ENCODE results near the gene EPHA7.
A peak's percentile ranks its signal among the peaks of the same experiment; 100 is the strongest.

Gene EPHA7

GRCh38 chr6:93393554-93394074, 25.7 kb downstream of the EPHA7 start:
- DNase-seq (ENCODE audit: low read depth) = no peak

- DNase-seq (ENCODE audit: low read depth) = no peak
These were observed 26.6 kb downstream of the EPHA7 start for GRCh38 chr6:93392797-93393196.

DNA sequence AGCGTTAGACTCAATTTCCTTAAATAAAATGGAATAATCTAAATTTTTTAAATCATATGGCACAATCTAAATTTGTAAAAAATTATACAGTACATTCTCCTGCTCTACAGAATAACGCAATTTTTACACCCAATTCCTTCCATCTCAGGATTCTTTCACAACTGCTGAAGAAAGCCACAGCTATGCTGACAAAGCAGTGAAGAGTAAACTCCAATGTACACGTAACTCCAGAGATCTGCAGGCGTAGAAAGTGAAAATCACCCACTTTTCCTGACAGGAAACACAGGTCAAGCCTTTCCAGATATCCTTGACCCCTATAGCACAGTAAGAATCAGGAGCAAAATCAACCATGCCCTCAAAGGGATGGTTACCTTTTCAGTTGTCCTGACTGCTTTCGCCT, 27.4 kb downstream of the EPHA7 start:
- DNase-seq (ENCODE audit: low read depth) = peak; percentile 65

GRCh38 chr6:93389192-93389591, 30.2 kb downstream of the EPHA7 start:
- DNase-seq (ENCODE audit: low read depth) = no peak

DNA sequence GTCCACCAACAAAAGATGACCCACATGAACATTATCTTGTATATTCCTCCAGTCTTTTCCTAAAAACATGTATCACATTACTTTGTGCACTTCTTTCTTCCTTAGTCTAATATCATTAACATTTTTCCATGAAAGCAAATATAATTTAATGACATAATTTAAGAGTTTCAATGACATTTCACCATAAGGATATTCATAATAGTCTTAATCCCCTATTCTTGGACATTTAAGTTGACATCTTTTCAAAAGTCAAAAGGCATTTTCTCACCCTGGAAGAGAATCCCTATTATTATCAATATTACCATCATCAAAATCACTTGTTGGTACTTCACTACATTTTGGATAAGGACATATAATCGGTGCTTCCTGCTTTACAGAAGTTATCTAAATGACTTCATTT, 31.3 kb downstream of the EPHA7 start:
- DNase-seq (ENCODE audit: low read depth) = no peak

GRCh38 chr6:93376026-93376540, 43.3 kb downstream of the EPHA7 start:
- no peak for DNase-seq (ENCODE audit: low read depth)

DNA sequence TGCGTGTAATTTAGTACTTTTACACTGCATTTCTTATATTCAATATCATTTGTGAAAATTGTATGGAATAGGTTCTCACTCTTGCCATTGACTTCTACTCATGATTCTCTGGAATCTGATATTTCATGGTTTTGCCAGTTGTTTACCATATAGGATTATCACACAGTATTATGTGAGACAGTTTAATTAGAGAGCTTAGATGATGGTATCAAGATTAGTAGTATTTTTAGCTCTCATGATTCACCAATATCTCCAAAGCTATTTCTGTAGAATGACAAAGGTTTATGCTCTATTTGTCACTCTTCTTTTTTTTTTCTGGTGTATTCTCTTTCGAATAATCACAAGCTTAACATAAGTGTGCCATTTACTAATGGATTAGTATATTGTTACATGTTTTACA, 45.9 kb downstream of the EPHA7 start:
- DNase-seq (ENCODE audit: low read depth) = no peak

GRCh38 chr6:93371756-93372155, 47.6 kb downstream of the EPHA7 start:
- no peak for DNase-seq (ENCODE audit: low read depth)

- DNase-seq (ENCODE audit: low read depth) = no peak
These were observed 49.7 kb downstream of the EPHA7 start for GRCh38 chr6:93369586-93370134.

DNA sequence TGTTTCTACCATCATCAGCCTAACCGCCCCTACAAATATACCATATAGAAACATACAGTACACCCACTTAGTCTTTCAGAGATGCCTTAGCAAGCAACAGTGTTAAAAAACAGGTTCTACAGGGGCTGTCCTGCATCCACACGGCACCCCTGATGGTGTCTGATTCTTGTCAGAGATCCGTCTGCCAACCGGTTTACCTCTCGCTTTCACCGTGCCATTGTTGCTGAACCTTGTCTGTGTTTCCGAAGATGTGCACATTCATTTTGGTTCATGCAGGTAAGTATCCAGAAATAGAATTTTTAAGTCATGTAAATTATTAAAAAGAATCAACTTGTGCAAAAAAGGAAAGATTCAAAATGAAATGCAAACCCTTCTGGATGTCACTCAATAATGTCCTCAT, 52.9 kb downstream of the EPHA7 start:
- no peak for DNase-seq (ENCODE audit: low read depth)

GRCh38 chr6:93365445-93365844, 53.9 kb downstream of the EPHA7 start:
- DNase-seq (ENCODE audit: low read depth) = no peak

DNA sequence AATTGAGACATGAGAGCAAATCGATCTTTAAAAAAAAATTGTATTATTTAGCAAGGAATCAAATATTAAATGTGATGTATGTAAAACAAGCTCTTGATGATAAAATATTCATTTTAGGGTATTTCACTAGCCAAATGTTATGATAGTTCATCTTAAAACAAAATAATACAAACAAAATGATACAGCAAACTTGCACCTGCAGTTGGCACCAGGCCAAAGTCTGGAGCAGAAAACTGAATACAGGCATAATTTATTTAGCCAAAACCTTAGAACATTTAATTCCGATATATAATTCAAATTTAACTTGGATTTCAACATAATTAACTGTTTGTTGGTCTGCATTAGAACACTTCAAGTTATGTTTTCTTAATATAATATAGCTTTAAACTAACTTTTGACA, 60.9 kb downstream of the EPHA7 start:
- no peak for DNase-seq (ENCODE audit: low read depth)

GRCh38 chr6:93352604-93353003, 66.8 kb downstream of the EPHA7 start:
- DNase-seq (ENCODE audit: low read depth) = no peak

DNA sequence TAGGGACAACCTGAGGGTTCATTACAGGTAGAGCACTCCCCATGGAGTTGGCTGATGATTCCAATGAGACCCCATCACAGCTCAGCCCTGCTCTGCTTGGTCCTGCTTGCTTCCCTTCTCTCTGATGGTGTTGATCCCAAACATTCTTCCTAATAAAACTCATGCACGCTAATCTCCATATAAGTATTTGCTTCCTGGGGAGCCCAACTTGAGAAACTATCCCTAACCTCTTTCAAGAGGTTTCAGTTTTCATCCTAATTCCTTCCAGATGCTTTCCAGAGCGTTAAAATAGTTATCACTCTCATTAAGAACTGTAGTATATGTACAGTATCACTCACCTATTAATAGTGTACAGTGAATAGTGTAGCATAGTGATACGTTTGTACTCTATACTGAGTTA, 68.1 kb downstream of the EPHA7 start:
- DNase-seq (ENCODE audit: low read depth) = no peak

- DNase-seq (ENCODE audit: low read depth) = no peak
These were observed 68.6 kb downstream of the EPHA7 start for GRCh38 chr6:93350774-93351173.

DNA sequence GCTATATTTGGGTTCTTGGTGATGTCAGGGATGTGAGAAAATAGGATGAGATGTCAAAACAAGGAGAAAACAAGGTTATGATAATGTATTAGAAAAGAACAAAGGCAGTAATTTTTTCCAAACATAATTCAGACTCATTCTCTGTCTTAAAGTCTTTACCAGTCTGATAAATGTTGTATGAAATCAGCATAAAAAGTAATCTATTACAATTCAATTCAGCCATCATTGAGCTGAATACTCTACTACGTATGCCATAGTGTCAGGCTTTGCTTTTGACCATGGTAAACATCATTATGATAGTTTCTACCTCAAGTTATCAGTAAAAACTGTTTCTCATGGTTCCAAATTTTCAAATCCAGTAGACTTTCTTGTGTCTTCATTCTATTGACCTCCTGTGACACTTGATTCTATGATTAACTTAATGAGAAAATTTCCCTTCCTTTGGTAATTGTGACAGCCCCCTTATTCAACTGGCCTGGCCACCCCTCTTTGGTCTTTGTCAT, 75.0 kb downstream of the EPHA7 start:
- no peak for DNase-seq (ENCODE audit: low read depth)

DNA sequence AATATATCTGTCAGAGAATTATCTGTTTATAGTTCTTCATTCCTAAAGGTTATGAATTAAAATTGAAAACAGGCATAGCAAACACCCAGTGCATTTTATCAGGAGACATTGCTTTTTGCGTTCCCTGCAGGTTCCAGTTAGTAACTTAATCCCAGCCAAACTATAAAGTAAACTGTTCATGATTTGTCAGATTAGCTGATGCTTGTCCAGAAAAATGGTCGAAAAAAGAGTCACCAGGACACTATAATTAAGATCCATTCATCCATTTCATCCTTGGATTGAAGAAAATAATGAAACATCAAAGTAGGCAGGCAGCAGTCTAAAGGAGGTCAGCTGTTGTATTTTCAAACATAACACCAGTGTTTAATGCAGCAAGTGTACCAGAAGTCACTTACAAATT, 75.9 kb downstream of the EPHA7 start:
- DNase-seq (ENCODE audit: low read depth) = no peak

GRCh38 chr6:93341900-93342613, 77.3 kb downstream of the EPHA7 start:
- no peak for DNase-seq (ENCODE audit: low read depth)

GRCh38 chr6:93337772-93338394, 81.5 kb downstream of the EPHA7 start:
- no peak for DNase-seq (ENCODE audit: low read depth)

DNA sequence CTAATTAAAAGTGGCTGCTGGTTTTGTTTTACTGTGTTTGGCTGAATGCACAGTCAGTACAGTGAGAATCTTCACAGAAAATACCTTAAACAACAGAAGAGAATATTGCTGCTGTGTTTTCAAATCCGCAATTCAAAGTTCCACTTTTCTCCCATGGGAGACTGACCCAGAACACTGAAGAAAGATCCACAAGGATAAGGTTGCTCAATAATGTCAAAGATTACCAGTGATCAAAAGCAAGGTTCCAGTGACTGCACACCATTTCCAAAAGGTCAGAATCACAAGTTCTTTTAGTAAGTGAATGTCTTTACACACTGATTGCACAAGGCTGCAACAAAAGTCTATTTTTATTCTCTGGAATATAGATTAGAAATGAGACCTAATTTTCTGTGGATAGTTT, 82.3 kb downstream of the EPHA7 start:
- no peak for DNase-seq (ENCODE audit: low read depth)

- no peak for DNase-seq (ENCODE audit: low read depth)
These were observed 89.9 kb downstream of the EPHA7 start for GRCh38 chr6:93329301-93330000.

DNA sequence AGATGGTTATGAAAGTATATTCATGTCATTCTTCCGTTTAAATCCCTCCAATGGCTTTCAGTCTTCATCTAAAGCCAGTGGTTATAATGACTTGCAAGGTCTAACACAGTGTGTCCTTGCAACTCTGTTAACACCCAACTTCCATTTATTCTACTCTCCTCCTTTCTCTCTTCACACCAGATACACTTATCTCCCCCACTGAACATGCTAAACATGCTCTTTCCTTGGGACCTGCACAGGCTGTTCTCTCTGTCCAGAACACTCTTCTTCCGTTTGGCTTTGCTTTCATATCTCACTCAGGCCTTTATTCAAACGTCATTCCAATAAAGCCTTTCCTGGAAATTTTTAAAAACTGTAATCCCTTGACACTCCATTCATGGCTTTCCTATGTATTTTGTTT, 91.5 kb downstream of the EPHA7 start:
- DNase-seq (ENCODE audit: low read depth) = no peak

Data from amniotic epithelial cell (primary cell).